Measurements from ENCODE around the gene SAMHD1.

Gene SAMHD1

DNA sequence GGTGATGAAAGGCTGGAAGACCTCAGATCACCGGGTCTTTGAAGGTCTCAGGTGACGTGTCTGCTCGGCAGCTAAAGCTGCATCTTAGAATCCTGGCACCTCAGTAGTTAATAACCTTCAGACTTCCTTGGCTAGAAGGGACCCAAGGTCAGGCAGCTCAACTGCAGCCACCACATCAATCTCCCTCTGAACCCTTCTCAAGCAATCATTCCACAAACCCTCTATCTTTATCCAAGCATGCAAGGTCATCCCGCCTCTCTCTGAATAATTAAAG lies 92.3 kb downstream of the SAMHD1 start:
- H3K27me3 ChIP-seq (ENCODE audit: control insufficient read depth, insufficient read depth, low read length): peaks cover 10% of the 10 kb centered on the region
- H3K27ac ChIP-seq (ENCODE audit: low read length): no peak overlapping the region
- H3K9ac ChIP-seq (ENCODE audit: low read length): no peak overlapping the region
- H3K4me1 ChIP-seq (ENCODE audit: control insufficient read depth, low read depth, low read length): peaks cover 8% of the 10 kb centered on the region
- H3K9me3 ChIP-seq (ENCODE audit: control insufficient read depth, low read depth, low read length): no peaks in the 10 kb centered on the region
- no peak overlapping the region for H3K4me3 ChIP-seq (ENCODE audit: low read length)
- H3K36me3 ChIP-seq (ENCODE audit: control insufficient read depth, low read depth, low read length): no peaks in the 10 kb centered on the region

DNA sequence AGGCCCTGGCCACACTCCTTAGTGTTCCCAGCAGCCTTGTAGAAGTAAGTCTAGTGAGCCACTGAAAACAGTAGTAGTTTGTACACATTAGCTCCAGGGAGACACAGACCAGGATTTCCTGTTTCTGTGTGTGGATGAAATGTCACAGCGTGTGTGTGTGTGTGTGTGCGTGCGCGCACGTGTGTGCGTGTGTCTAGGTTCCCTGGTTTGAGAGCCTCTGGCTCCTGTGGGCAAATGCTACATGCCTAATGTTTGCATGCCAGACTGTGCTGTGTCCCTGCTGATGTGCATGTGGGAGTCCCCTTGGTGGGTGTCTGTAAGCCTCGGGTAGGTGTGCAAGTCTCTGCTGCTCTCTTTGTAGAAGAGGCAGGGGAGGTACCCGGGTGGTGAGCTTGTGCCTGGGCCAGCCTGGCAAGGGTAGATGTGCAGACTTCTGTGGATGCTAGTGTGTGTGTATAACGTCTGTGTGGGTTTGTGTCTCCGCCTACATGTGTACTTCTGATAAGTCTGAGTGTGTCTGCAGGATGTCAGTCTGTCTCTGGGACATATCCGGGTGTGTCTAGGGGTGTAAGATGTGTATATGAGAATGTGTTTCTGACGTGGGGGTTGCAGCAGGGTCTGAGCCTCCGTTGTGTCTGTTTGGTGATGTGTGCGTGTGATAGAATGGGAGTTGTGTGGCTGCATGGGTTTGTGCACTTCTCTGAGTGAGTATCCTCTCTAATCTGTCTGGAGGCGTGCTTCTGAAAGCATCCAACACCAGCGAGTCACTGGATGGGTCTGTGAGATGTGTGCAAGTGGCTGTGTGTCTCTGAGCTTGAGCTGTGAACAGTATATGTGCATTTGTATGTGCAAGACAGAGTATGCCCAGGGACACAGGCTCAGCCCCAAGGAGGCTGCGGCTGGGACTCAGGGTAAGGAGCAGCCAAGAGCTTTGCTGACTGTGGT lies 94.5 kb downstream of the SAMHD1 start:
- H3K9me3 ChIP-seq (ENCODE audit: control insufficient read depth, low read depth, low read length): no peaks in the 10 kb centered on the region
- no peak overlapping the region for H3K4me3 ChIP-seq (ENCODE audit: low read length)
- H3K27ac ChIP-seq (ENCODE audit: low read length): no peak overlapping the region
- peaks cover 6% of the 10 kb centered on the region for H3K4me1 ChIP-seq (ENCODE audit: control insufficient read depth, low read depth, low read length)
- H3K9ac ChIP-seq (ENCODE audit: low read length): no peak overlapping the region
- peaks cover 5% of the 10 kb centered on the region for H3K27me3 ChIP-seq (ENCODE audit: control insufficient read depth, insufficient read depth, low read length)
- no peaks in the 10 kb centered on the region for H3K36me3 ChIP-seq (ENCODE audit: control insufficient read depth, low read depth, low read length)

GRCh38 chr20:36856195-36856594 lies 95.3 kb downstream of the SAMHD1 start:
- H3K36me3 ChIP-seq (ENCODE audit: control insufficient read depth, low read depth, low read length): no peaks in the 10 kb centered on the region
- no peaks in the 10 kb centered on the region for H3K9me3 ChIP-seq (ENCODE audit: control insufficient read depth, low read depth, low read length)
- no peaks in the 10 kb centered on the region for H3K27me3 ChIP-seq (ENCODE audit: control insufficient read depth, insufficient read depth, low read length)
- no peaks in the 10 kb centered on the region for H3K4me1 ChIP-seq (ENCODE audit: control insufficient read depth, low read depth, low read length)
- H3K27ac ChIP-seq (ENCODE audit: low read length): no peak overlapping the region
- no peak overlapping the region for H3K9ac ChIP-seq (ENCODE audit: low read length)
- no peak overlapping the region for H3K4me3 ChIP-seq (ENCODE audit: low read length)

DNA sequence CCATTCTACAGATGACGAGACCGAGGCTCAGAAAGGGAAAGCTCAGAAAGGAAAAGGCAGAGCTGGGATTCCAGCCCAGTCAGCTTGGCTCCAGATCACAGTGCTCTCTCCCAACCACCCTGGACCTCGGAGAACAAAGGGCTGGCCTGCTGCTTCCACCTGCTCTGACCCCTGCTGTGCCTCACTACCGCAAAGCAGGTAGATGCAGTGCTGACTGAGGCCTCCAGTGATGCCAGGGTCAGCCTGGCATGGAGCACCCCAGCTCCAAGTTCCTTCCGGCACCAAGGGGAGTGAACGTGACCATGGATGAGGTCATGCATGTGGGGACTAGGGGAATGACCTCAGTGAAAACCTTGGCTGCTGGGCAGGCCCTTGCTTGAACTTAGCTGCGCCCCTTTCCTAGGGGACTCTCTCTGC lies 96.3 kb downstream of the SAMHD1 start:
- Histone ChIP-seq H3K4me1 (ENCODE audit: control insufficient read depth, low read depth, low read length) (no peaks in the 10 kb centered on the region), H3K9me3 (ENCODE audit: control insufficient read depth, low read depth, low read length) (no peaks in the 10 kb centered on the region), H3K9ac (ENCODE audit: low read length) (no peak overlapping the region), H3K4me3 (ENCODE audit: low read length) (no peak overlapping the region), H3K27ac (ENCODE audit: low read length) (no peak overlapping the region), H3K36me3 (ENCODE audit: control insufficient read depth, low read depth, low read length) (no peaks in the 10 kb centered on the region), H3K27me3 (ENCODE audit: control insufficient read depth, insufficient read depth, low read length) (no peaks in the 10 kb centered on the region)

- H3K9me3 ChIP-seq (ENCODE audit: control insufficient read depth, low read depth, low read length): no peaks in the 10 kb centered on the region
- H3K9ac ChIP-seq (ENCODE audit: low read length): no peak overlapping the region
- no peaks in the 10 kb centered on the region for H3K36me3 ChIP-seq (ENCODE audit: control insufficient read depth, low read depth, low read length)
- H3K4me1 ChIP-seq (ENCODE audit: control insufficient read depth, low read depth, low read length): no peaks in the 10 kb centered on the region
- no peak overlapping the region for H3K4me3 ChIP-seq (ENCODE audit: low read length)
- no peaks in the 10 kb centered on the region for H3K27me3 ChIP-seq (ENCODE audit: control insufficient read depth, insufficient read depth, low read length)
- H3K27ac ChIP-seq (ENCODE audit: low read length): no peak overlapping the region
These were observed 96.9 kb downstream of the SAMHD1 start for GRCh38 chr20:36854348-36855240.

DNA sequence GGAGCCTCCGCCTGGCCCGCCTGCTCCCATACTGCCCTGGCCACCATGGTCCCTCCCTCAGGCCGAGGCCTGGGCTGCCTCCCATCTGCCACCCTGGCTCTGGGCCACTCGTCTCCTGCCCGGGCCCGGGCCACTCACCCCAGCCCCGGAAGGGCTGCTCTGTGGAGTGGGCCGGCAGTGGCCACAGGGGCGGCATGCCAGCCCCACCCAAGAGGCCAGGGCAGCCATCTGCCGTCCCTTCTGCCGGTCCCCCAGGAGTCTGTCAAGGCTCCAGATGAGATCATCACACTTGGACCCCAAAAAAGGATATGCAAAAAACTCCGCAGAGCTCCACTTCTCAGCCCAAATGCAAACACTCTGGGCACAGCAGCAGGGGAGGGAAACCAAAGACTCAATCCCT lies 99.3 kb downstream of the SAMHD1 start:
- Histone ChIP-seq H3K9ac (ENCODE audit: low read length) (no peak overlapping the region), H3K27ac (ENCODE audit: low read length) (no peak overlapping the region), H3K4me1 (ENCODE audit: control insufficient read depth, low read depth, low read length) (no peaks in the 10 kb centered on the region), H3K36me3 (ENCODE audit: control insufficient read depth, low read depth, low read length) (no peaks in the 10 kb centered on the region), H3K4me3 (ENCODE audit: low read length) (no peak overlapping the region), H3K27me3 (ENCODE audit: control insufficient read depth, insufficient read depth, low read length) (no peaks in the 10 kb centered on the region), H3K9me3 (ENCODE audit: control insufficient read depth, low read depth, low read length) (no peaks in the 10 kb centered on the region)

GRCh38 chr20:36851490-36851889 lies 100.0 kb downstream of the SAMHD1 start:
- H3K9ac ChIP-seq (ENCODE audit: low read length): no peak overlapping the region
- H3K4me1 ChIP-seq (ENCODE audit: control insufficient read depth, low read depth, low read length): no peaks in the 10 kb centered on the region
- no peak overlapping the region for H3K27ac ChIP-seq (ENCODE audit: low read length)
- H3K36me3 ChIP-seq (ENCODE audit: control insufficient read depth, low read depth, low read length): no peaks in the 10 kb centered on the region
- no peaks in the 10 kb centered on the region for H3K27me3 ChIP-seq (ENCODE audit: control insufficient read depth, insufficient read depth, low read length)
- no peaks in the 10 kb centered on the region for H3K9me3 ChIP-seq (ENCODE audit: control insufficient read depth, low read depth, low read length)
- no peak overlapping the region for H3K4me3 ChIP-seq (ENCODE audit: low read length)

- no peak overlapping the region for H3K27ac ChIP-seq (ENCODE audit: low read length)
These were observed 100.7 kb downstream of the SAMHD1 start for GRCh38 chr20:36850759-36851158.

DNA sequence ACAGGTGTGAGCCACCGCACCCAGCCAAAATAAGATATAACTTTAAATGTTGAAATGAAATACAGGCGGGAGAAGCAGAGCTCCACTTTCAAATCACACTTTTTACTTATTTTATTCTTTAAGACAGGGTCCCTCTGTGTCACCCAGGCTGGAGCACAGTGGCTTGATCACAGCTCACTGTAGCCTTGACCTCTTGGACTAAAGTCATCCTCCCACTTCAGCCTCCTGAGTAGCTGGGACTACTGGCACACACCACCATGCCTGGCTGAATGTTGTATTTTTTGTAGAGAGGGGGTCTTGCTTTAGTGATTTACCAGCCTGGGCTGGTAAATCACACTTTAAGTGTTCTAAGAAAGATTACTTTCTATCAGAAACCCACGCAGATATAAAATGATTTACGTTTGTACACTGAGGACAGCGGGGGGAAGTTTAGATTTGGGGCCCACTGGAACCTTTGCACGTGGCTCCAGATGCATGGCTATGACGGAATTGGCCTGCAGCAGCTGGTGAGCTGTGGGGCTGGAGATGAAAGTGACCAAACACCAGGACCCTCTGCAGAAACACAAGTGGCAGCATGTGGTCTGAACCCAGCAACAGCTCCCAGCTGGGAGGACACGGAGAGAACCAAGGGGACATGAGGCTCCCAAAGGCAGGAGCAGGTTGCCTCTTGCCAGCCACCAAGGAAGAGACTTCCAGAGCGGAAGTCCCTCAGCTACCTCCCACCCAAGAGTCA lies 102.0 kb downstream of the SAMHD1 start:
- H3K4me3 ChIP-seq (ENCODE audit: low read length): no peak overlapping the region
- H3K9me3 ChIP-seq (ENCODE audit: control insufficient read depth, low read depth, low read length): no peaks in the 10 kb centered on the region
- no peak overlapping the region for H3K27ac ChIP-seq (ENCODE audit: low read length)
- H3K9ac ChIP-seq (ENCODE audit: low read length): no peak overlapping the region
- H3K36me3 ChIP-seq (ENCODE audit: control insufficient read depth, low read depth, low read length): no peaks in the 10 kb centered on the region
- H3K4me1 ChIP-seq (ENCODE audit: control insufficient read depth, low read depth, low read length): no peaks in the 10 kb centered on the region
- no peaks in the 10 kb centered on the region for H3K27me3 ChIP-seq (ENCODE audit: control insufficient read depth, insufficient read depth, low read length)

More at GRCh38 chr20:36850759-36851158, 100.7 kb downstream of the SAMHD1 start:
- Histone ChIP-seq H3K27me3 (ENCODE audit: control insufficient read depth, insufficient read depth, low read length) (no peaks in the 10 kb centered on the region), H3K4me1 (ENCODE audit: control insufficient read depth, low read depth, low read length) (no peaks in the 10 kb centered on the region), H3K4me3 (ENCODE audit: low read length) (no peak overlapping the region), H3K9me3 (ENCODE audit: control insufficient read depth, low read depth, low read length) (no peaks in the 10 kb centered on the region), H3K36me3 (ENCODE audit: control insufficient read depth, low read depth, low read length) (no peaks in the 10 kb centered on the region), H3K9ac (ENCODE audit: low read length) (no peak overlapping the region)

DNA sequence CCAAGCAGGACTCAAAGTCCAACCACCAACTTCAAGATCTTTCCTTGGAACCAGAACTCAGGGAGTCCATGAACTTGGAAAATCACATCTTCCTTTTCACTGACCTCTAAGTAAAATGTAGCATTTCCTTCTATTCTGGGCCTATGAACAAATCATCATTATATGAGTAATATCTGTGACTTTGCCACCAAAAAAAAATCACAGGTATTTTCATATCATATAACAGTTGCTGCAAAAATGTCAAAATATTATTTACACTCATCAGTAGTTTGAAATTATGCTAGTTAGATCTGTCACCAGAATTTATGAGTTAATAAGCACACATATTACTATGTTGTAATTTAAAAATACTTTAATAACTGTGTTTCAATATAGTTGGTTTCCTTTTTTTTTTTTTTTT lies 102.8 kb downstream of the SAMHD1 start:
- H3K27me3 ChIP-seq (ENCODE audit: control insufficient read depth, insufficient read depth, low read length): no peaks in the 10 kb centered on the region

DNA sequence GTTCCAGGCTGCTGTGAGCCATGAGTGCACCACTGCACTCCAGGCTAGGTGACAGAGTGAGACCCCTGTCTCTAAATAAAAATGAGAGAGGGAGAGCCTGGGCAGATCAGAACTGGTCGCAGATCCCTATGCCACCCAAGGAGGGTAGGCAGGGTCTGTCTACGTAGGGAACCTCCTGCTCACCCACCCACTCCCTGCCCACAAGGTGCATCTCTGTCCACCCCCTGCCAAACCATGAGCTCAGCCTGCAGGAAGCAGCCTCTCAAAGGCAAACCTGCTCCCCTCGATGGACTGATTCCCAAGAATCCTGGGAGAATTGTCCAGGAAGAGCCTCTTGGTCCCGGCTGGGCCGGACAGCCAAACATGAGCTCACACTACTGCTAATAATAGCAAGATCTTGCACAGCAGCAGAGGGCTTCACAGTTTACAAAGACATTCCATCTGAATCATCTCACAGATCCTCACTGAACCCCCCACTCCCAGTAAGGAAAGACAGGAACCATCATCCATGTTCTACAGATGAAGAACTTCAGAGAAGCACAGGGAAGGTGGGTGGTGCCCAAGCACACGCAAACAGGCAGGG lies 103.3 kb downstream of the SAMHD1 start:
- Histone ChIP-seq H3K4me1 (ENCODE audit: control insufficient read depth, low read depth, low read length) (no peaks in the 10 kb centered on the region), H3K9ac (ENCODE audit: low read length) (no peak overlapping the region), H3K4me3 (ENCODE audit: low read length) (no peak overlapping the region), H3K27ac (ENCODE audit: low read length) (no peak overlapping the region), H3K9me3 (ENCODE audit: control insufficient read depth, low read depth, low read length) (no peaks in the 10 kb centered on the region), H3K36me3 (ENCODE audit: control insufficient read depth, low read depth, low read length) (no peaks in the 10 kb centered on the region), H3K27me3 (ENCODE audit: control insufficient read depth, insufficient read depth, low read length) (no peaks in the 10 kb centered on the region)

More for the DNA sequence above, 102.8 kb downstream of the SAMHD1 start:
- Histone ChIP-seq H3K27ac (ENCODE audit: low read length) (no peak overlapping the region), H3K4me1 (ENCODE audit: control insufficient read depth, low read depth, low read length) (no peaks in the 10 kb centered on the region), H3K36me3 (ENCODE audit: control insufficient read depth, low read depth, low read length) (no peaks in the 10 kb centered on the region), H3K9ac (ENCODE audit: low read length) (no peak overlapping the region), H3K4me3 (ENCODE audit: low read length) (no peak overlapping the region), H3K9me3 (ENCODE audit: control insufficient read depth, low read depth, low read length) (no peaks in the 10 kb centered on the region)
